ENCODE measurements around the gene PDZD2.
"Not testable (repeated sequence)": the region's sequence is repeated elsewhere in the genome, so short reads cannot be mapped to it uniquely, and the experiment has no call there.

The PDZD2 gene

DNA sequence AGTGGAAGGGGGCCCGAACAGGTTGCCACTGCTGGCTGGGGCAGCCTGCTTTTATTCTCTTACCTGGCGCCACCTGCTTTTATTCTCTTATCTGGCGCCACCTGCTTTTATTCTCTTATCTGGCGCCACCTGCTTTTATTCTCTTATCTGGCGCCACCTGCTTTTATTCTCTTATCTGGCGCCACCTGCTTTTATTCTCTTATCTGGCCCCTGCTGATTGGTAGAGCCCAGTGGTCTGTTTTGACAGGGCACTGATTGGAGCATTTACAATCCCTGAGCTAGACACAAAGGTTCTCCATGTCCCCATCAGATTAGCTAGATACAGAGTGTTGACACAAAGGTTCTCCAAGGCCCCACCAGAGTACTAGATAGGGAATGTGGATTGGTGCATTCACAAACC, 52.5 kb downstream of the PDZD2 start:
- DNase-seq (ENCODE audit: low spot score): not testable (repeated sequence)

DNA sequence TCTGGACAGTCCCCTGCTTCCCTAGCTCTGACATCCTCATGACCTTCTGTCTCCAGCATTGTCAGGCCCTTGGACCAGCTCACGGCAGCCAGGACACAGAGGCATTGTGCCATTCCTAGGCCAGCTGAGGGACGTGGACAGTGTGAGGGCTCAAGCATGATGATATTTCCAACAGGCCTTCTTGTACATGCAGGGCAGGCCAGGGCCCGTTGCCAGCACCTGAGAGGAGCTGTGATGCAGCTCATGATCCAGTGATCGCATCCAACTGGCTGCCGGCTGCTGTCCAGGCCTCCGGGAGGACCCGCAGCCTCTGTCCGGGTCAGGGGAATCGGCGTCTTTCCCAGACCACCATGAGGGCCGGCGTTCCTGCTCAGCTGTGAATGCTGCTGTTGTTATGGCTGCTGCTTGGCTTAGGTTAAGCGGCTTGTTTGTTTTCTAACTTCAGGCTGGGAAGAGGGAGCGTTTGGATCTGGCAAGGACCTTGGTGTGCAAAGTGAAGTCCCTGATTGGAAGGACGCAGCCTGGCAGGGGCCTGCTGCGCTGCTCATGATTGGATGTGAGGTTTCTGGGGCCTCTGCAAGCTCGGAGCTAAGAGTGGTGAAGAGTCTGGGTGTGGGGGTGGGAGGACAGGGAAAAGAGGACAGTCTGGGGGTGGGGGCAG, 53.8 kb downstream of the PDZD2 start:
- no peak for DNase-seq (ENCODE audit: low spot score)

DNA sequence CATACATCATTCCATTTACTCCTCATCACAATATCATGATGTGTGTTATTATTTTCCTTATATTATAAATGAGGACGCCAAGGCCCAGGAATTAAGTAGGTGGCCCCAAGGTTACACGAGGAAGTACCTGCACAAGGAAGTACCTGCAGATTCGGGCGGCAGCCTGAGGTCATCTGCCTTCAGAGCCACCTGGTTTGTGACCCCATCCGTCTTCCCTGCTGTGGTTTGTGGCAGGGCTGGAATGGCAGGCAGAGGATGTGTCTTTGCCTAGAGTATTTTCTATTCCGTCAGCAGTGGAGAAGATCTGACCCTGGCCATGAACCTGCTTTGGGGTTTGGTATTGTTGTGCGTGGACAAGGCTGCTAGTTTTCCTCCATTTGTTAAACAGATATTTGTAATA, 59.7 kb downstream of the PDZD2 start:
- DNase-seq (ENCODE audit: low spot score): no peak

DNA sequence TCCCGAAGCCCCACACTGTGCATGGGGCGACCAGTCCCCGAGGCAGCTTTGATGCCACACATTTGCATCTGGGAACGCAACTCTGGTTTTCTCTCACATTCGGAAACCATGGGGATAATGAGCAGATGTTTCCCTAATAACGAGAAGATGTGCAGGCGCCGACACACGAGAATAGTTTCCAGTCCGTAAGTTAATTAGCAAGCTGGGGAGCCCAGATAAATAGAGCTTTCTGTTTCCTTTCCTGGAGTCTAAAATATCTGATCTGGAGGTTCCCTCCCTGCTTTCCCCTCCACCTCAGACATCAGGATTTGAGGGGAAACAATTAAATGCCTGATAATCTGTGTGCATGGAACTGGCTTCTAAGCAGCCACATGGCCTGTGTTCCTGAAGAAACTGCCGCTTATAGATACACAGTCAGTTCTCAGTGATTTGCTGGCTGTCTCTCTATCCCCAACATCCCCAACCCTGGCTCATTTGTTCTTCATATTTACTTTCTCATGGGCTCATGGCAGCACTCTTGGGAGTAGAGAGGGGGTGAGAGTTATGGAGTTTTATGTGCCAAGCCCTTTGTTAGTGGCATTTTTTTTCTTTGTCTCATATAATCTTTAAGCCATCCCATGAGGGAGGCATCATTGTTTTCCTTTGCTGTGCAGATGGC, 62.8 kb downstream of the PDZD2 start:
- DNase-seq (ENCODE audit: low spot score): no peak

DNA sequence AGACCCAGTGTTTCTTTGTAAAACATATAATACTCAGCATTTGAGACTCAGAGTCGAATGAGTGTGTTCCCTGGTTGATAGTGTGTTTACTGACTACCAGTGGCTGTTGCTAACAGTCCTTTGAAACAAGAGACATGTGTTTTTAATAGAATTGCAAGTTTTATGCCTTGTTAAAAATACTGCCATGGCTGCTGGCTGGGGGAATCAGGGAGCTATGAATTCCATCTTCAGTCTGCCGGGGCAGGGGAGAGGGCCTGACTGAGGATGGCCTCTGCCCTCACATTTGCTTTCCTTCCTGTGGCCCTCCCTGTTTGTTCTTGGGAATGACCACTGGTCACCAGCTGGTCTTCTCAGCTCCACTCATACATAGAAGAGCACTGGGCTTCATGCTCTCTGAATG, 63.8 kb downstream of the PDZD2 start:
- no peak for DNase-seq (ENCODE audit: low spot score)

DNA sequence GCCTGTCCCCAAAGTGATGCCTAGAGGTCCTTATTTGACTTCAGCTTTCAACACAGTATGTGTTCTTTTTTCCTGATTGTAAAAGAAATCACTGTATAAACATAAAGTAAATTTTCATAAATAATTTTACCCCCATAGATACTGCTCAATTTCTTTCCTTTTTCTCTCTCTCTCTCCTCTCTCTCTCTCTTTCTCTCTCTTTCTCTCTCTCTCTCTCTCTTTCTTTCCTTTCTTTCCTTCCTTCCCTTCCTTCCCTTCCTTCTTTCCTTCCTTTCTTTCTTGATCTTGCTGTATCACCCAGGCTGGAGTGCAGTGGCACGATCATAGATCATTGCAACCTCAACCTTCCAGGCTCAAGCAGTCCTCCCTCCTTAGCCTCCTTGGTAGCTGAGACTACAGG, 64.8 kb downstream of the PDZD2 start:
- DNase-seq (ENCODE audit: low spot score): no peak

DNA sequence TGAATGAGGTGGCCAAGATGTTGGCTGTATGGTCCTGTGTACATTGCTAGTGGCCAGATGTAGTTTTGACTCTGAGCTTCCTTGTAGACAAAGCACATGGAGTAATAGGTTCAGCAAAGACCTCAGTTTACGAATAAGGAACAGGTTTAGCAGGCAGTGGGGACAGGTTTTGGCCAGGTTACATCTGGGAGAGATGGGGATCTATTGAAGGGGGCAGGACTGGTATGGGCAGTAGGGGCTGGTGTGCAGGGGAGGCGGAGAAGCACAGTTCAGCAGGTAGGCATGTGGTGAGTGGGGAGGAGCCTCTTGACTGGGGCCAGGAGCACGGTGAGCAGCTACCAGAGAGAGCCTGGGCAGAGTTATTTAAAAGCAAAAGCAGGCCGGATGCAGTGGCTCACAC, 67.3 kb downstream of the PDZD2 start:
- DNase-seq (ENCODE audit: low spot score): no peak

DNA sequence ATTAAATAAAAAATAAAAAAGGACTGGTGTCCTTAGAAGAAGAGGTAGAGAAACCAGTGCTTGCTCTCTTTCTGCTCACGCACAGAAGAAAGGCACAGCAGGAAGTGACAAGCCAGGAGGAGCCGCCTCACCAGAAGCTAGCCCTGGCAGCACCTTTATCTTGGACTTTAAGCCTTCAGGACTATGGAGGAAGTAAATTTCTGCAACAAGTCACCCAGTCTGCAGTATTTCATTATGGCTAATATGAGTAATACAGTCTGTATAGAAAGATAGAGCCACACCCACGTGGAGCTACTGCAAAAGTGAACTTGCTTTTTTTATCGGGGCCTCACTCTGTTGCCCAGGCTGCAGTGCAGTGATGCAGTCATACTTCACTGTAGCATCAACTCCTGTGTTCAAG, 68.4 kb downstream of the PDZD2 start:
- no peak for DNase-seq (ENCODE audit: low spot score)

DNA sequence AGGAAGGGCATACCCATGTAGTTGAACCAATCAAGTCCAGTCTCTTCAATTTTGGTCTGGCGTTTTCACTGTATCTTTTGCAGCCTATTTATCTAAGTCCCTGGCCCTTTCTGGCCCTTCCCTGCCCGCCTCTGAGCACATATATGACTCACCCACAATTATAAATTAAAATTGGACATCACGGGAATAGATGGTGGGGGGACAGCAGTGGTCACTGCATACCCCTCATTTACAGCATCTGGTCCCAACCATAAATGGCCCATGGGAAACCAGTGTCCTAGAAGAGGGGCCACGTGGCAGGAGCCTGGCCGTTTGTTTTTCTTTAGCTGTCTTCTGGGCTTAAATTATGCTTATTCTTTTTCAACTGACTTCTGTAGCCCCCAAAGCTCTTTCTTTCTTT, 69.2 kb downstream of the PDZD2 start:
- DNase-seq (ENCODE audit: low spot score): no peak

DNA sequence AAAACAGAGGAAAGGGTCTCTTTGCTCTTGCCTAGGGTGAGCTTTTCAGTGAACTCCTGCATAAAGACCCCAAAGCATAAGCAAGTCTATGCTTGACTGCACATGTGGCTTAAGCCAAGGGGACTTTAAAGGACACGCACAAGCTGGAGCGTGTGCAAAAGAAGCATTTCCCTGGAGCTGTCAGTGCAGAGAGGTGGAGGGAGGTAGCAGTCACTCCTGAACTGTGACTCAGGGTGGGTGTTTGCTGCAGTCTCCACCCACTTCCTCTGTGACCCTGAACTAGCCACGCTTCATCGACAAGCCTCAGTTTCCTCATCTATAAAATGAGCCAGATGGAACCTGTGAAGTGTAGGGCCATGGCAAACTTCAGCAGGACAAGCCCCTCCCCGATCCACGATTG, 72.4 kb downstream of the PDZD2 start:
- DNase-seq (ENCODE audit: low spot score): no peak

DNA sequence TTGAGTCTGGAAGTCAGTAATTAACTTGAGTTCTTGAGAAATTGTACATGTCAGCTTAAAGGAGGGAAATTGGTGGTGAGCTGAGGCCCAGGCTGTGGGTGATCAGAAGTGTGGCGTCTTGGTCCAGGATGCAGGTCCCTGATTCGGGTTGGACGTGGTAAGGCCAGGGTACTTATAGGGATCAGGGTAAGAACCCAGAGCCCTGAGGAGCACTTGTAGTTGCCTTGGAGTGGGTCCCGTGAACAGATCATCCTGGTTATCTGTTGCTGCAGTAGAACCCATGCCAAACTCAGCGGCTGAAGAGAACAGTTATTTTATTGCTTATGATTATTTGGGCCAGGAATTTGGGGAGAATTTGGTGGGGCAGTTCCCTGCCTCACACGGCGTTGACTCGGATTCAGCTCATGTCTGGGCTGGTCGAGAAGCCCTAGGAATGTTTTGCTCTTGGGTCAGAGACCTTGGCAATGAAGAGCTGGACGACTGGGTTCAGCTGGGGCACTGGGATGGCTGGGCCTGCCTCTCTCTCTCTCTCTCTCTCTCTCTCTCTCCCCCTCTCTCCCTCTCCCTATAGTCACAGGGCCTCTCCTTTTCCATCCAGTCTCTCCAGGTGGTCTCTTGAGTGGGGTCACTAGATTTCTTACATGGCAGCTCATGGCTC, 73.1 kb downstream of the PDZD2 start:
- no peak for DNase-seq (ENCODE audit: low spot score)

DNA sequence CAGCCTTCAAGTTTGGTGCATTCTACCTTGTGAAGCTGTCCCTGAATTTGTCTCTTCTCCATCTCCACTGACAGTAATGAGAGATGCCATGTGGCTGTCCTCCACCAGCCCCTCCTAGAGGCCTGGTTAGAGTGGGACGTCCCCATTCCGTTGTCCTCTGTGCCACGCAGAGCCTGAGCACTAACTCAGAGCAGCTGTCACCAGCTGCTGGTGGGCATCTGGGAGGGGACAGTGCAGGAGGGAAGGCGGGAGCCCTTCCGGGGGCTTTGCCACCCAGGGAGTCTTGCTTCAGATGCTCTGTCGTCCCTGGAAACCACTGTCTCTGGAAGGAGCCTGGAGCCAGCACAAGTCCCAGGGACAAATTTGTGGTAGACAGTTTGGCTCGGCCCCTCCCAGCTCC, 78.6 kb downstream of the PDZD2 start:
- DNase-seq (ENCODE audit: low spot score): no peak

DNA sequence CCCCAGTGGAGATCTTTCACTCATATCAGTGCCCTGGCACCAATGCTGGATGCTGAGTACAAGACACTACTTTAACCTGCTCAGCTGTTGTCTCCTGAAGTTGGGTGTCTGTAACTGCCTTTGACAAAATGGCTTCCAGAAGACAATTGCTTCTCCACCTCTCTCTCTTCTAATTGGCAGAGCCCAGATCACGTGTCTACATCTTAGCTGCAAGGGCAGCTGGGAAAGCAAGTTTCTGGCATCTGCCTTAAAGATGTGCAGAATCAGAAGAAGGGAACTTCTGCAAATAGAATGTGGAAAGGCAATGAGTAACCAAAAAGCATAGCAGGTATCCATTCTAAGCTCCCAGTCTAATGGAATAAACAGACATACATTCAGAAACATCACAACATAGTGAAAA, 81.1 kb downstream of the PDZD2 start:
- no peak for DNase-seq (ENCODE audit: low spot score)

DNA sequence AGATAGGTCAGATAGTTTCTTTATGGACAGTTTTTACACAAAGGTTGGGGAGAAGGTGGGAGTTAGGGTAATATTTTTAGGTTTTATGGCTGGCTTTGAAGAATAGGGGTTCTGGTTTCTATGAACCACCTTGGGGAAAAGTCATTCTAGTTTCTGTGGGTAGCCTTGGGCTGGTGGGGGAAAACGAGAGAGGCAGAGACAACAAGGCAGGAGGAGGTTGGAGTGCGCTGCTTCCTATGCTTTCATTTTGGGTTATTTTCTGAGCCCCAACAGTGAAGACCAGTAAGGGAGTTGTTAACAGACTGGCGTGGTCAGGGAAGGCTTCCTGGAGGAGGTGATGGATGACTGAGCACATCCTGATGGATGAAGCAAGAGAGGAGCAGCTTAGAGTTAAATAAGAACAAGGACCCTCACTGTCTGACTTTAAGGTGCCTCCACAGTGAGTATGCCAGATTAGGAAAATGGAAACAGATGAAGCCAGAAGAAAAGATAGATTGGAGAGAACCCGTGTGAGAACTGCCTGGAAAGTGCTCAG, 81.9 kb downstream of the PDZD2 start:
- no peak for DNase-seq (ENCODE audit: low spot score)

DNA sequence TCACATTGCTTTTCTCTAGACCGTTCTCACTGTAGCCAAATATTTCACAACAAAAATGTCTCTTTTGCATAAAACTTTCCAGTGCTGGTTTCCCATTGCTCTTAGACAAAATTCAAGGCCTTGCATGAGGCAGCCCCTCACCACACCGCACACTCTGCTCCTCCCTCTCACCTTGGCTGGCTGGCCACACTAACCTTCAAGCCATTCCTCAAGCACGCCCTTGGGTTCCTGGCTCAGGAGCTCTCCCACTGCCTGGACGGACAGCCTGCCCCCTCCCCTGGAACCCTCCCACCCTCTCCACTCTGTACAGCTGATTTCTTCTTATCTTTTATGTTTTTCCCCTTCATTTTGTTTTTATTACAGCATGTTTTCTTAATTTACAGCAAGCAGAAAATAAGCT, 83.2 kb downstream of the PDZD2 start:
- DNase-seq (ENCODE audit: low spot score): no peak

DNA sequence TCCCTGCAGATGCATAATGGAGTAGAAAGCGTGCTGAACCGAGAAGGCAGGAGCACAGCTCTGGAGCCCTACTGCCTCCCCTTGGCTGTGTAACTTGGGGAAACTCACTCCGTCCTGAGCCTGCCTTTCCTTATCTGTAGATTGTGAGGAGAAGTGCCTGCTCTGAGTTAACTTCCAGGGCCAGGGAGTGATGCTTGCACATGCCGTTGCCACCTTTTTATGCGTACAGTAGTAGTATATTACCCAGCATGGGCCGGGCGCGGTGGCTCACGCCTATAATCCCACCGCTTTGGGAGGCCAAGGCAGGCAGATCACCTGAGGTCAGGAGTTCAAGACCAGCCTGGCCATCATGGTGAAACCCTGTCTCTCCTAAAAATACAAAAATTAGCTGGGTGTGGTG, 87.1 kb downstream of the PDZD2 start:
- no peak for DNase-seq (ENCODE audit: low spot score)

DNA sequence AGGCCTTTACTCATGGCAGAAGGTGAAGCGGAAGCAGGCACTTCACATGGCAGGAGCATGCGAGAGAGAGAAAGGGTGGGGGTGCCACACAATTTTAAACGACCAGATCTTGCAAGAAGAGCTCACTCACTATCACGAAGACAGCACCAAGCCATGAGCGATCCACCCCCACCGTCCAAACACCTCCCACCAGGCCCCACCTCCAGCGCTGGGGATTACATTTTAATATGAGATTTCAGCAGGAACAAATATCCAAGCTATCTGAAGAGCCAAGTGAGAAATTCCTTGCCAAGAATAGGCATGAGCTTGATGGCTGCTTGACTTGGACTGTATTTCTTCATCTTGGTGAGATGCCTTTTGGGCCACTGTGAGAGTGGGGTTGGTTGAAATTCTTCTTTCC, 88.0 kb downstream of the PDZD2 start:
- DNase-seq (ENCODE audit: low spot score): no peak

DNA sequence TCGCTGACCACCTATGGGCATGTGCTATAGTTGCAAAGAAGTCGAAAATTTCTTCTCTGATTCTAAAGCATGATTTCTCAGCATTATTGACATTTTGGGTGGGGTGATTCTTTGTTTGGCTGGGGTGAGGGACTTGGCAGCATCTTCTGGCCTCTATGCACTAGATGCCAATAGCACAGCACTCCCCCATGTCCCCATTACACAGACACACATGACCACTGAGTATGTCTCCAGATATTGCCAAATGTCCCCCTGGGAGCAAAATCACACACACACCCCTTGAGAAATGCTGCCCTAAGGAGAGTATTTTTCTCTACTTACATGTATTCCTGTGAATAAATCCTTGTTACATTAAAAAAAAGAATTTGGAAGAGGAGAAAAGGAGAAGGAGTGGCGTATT, 89.1 kb downstream of the PDZD2 start:
- DNase-seq (ENCODE audit: low spot score): no peak

DNA sequence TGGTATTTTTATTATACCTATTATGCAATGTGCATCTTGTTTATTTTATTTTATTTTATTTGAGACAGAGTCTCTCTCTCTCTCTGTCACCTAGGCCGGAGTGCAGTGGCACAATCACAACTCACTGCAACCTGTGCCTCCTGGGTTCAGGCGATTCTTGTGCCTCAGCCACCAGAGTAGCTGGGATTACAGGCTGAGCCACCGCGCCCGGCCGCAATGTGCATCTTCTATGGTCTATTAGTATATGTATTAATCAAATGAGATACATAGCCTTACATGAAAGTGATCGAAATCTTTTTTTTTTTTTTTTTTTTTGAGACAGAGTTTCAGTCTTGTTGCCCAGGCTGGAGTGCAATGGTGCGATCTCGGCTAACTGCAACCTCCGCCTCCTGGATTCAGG, 89.9 kb downstream of the PDZD2 start:
- not testable (repeated sequence) for DNase-seq (ENCODE audit: low spot score)

DNA sequence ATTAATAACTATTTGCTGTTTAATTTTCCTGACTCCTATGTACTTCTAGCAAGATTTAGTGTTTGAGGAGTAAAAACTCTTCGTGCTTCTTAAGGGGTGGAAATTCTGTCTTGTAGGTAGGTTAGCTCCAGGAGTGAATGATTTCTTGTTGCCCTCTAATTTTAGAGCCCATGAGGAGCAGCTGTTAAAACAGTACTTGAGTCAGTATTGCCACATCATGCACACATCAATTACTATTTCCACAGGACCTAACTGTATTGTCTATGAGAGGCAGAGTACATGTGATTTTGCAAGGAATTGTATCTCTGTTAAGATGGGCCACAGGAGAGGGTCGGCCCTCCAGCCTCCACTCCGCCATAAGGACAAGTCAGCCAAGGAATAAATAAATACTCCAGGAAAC, 91.2 kb downstream of the PDZD2 start:
- no peak for DNase-seq (ENCODE audit: low spot score)

DNA sequence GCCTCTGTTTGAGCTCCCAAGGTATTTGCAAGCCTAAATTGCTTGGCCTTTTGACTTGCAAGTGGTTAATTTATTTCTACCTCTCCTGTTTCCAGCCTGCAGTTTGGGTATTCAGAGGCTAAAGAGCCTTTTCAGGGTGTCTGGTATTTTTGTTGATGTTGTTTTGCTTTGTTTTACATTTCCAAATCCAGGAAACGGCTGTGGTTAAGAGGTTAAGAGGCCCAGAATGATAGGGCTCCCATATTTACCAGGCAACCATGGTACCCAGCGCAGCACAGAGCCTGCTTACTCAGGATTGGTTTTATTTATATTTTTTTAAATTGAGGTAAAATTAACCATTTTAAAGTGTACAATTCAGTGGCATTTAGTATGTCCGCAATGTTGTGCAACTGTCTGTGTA, 92.1 kb downstream of the PDZD2 start:
- DNase-seq (ENCODE audit: low spot score): no peak

DNA sequence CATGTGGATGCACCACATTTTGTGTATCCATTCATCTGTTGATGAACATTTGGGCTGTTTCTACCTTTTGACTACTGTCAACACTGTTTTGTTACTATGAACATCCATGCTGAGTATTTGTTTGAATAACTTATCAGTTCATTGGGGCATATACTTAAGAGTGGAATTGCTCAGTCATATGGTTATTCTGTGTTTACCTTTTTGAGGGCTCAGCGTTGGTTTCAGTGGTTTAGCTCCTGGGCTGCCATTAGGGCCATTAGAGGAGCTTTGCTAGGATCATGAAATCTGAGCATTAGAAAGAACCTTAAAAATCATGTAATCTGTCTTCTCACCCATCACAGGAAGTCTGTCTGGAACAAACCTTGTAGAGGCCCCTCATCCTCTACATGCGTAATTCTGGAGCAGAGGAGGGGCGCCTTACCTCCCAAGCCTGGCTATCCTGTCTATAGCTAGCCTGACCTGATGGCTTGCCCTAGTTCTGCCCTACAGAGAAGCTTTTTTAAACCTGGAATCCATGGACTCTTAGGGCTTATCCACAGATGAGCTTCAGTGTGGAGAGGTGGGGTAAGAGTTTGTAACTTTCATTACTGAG, 92.9 kb downstream of the PDZD2 start:
- no peak for DNase-seq (ENCODE audit: low spot score)

DNA sequence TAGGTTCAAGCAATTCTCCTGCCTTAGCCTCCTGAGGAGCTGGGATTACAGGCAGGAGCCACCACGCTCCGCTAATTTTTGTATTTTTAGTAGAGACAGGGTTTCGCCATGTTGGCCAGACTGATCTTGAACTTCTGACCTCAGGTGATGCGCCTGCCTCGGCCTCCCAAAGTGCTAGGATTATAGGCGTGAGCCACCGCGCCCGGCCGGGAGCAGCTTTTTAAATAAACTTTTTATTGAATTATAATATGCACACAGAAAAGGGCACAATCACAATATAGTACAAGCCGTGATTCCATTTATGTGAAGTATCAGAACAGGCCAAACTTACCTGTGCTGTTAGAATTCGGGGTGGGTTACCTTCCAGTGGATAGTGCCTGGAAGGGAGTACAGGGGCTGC, 93.9 kb downstream of the PDZD2 start:
- not testable (repeated sequence) for DNase-seq (ENCODE audit: low spot score)
